NAMALWA (cell line): ENCODE measurements around the gene SULT1A2.
"Not testable (repeated sequence)": the region's sequence is repeated elsewhere in the genome, so short reads cannot be mapped to it uniquely, and the experiment has no call there.

Experiments
- DNase-seq: peaks from one replicate; pipeline ENCODE4 v3.0.0-alpha.2; 2015; ENCODE audit warnings: low spot score

SULT1A2 gene

DNA sequence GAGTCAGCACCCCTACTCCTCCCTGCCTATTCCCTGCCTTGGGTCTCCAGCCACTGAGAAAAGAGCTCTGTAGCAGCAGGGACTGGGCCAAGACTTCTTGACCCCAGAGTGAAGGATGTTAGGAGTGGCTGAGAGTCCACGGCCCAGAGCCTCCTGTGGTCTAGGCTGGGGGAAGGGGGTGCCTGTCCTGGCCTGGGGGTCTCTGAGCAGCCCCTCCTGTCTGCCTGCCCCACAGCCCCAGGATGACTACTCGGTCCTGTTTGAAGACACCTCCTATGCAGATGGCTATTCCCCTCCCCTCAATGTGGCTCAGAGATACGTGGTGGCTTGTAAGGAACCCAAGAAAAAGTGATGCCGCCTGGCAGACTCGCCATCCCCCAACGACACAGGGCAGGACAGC, 5.5 kb downstream of the SULT1A2 start:
- no peak for DNase-seq

DNA sequence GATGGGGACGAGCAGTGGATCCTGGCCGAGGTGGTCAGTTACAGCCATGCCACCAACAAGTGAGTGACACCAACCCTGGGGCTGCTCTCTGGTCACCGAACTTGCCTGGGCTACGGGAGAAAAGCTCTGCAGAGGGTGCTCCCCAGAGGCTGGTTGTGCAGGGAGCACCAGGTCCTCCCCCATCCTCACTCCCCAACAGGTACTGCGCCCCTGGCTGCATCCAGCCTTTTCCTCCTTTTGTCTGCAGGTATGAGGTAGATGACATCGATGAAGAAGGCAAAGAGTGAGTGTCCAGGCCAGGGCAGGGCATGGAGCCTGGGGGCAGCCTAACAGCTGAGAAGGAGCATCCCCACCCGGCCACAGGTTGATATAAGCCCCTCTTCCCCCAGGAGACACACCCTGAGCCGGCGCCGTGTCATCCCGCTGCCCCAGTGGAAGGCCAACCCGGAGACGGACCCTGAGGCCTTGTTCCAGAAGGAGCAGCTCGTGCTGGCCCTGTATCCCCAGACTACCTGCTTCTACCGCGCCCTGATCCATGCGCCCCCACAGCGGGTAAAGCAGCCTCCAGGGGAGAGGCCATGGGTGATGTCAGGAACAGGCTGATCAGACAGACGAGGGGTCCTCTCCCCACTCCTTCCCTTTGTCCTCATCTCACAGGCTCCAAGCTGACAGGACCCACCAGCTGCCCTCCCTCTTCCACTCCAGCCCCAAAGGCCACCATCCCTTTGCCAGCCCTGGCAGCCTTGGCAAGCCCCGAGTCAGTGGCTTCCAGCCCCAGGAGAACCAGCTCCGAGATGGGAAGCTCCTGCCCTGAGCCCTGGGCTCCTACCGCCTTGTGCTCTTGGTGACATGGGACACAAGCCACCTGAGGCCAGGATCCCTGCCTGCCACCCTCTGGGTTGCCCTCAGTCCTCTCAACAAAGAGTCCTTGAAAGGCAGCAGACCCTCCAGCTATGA, 6.2 kb downstream of the SULT1A2 start:
- no peak for DNase-seq

DNA sequence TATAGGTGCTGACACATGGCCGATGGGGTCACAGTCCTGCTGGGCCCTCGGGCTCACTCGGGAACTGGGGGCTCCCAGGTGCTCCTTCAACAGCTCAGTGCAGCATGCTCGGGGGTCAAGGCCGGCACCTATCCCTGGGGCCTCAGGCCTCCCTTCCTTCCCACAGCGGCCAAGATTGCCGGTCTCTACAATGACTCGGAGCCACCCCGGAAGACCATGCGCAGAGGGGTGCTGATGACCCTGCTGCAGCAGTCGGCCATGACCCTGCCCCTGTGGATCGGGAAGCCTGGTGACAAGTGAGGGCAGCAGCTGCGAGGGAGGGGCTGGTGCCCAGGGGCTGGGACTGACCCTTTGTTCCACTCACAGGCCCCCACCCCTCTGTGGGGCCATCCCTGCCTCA, 6.9 kb downstream of the SULT1A2 start:
- no peak for DNase-seq

DNA sequence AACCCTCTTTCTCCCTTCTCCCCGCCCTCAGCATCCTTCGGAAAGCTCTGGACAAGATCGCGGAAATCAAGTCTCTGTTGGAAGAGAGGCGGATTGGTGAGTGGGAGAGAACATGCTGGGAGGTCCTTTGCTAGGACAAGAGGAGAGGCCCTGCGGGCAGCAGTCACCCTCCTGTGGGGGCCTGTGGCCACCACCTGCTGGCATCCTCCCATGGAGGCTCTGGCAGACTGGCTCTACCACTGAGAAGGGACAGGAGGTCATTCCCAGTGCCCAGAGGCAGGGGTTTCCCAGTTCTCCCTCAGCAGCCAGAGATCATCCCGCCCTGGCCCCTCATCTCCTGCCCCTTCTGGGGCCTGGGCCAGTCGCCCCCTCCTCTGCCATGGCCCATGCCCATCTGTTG, 7.8 kb downstream of the SULT1A2 start:
- DNase-seq: no peak

DNA sequence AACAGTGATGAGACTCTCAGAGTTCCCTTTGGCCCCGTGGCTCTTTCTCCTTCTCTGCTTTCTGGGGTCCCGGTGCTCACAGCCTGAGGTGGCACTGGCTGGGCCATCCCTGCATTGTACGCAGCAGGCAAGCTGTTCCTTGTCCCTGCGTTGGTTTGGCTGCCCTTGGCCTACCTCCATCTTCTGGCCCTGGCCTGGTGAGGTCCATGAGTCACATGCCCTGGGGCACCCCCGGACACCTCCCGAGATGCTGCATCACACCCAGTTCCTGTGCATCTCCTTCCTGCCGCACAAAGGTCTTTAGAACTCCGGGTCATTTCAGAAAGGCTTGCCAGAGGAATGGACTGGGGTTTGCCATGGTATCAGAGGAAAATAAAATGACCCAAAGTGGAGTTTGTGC, 9.5 kb downstream of the SULT1A2 start:
- no peak for DNase-seq

DNA sequence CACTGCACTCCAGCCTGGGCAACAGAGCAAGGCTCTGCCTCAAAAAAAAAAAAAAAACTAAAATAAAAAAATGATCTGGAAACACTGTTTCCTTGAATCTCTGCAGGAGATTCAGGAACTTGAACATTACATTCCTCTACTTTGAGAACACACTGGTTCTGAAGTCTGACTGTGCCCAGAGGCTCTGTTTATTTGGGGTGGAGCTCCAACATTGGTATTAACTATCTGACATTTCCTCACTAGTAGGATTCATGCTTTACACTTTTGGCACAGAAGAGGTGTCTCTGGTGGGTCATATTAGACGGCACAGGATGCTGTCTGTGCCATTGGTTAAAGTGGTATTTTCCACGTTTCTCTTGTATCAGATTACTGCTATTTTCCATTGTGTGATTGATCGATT, 10.4 kb downstream of the SULT1A2 start:
- DNase-seq: no peak

DNA sequence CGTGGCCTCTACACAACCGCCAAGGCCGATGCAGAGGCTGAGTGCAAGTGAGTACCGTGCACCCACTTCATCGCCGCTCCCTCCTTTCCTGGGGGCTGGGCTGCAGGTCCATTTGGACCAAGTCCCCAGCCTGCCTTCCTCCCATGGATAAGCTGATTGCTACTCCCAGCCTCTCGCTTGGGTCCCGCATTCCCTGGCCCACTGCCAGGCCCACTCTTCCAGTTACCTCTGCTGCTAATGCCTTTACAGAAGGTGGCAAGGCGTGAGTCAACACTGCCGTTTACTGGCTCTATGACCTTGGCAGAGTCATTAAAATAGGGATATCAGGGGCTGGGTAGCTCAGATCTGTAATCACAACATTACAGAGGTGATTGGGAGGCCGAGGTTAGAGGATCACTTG, 11.2 kb downstream of the SULT1A2 start:
- DNase-seq: no peak

DNA sequence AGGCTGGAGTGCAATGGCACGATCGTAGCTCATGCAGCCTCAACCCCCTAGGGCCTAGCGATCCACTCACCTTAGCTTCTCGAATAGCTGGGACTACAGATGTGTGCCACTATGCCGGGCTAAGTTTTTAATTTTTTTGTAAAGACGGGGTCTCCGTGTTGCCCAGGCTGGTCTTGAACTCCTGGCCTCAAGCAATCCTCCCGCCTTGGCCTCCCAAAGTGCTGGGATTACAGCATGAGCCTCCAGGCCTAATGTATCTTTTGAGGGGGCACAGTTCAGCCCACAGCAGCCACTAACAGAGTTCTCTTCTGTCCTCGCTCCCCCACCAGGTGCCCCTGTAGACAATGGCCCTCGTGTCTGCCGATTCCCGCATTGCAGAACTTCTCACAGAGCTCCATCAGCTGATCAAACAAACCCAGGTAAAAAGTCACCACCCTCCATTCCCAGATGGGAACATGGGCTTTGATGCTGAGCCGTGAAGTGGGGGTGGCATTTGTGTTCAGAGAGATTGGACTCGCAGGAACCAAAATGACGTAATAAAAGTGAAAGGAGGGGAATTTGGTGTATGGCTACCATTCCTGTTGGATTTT, 16.0 kb downstream of the SULT1A2 start:
- DNase-seq: no peak

DNA sequence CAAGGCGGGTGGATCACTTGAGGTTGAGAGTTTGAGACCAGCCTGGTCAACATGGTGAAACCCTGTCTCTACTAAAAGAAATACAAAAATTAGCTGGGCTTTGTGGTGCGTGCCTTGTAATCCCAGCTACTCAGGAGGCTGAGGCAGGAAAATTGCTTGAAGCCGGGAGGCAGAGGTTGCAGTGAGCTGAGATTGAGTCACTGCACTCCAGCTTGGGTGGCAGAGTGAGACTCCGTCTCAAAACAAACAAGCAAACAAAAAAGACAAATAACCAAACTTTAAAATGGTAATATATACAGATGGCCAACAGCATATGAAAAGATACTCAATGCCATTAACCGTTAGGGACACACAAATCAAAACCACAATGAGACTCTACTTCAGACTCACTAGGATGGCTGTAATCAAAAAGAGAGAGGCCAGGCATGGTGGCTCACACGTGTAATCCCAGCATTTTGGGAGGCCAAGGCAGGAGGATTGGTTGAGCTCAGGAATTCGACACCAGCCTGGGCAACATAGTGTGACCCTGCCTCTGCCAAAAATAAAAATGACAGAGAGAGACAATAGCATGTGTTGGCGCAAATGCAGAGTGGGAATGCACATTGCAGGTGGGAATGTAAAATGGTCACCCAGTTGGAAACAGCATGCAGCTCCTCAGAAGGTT, 21.3 kb downstream of the SULT1A2 start:
- DNase-seq: no peak

DNA sequence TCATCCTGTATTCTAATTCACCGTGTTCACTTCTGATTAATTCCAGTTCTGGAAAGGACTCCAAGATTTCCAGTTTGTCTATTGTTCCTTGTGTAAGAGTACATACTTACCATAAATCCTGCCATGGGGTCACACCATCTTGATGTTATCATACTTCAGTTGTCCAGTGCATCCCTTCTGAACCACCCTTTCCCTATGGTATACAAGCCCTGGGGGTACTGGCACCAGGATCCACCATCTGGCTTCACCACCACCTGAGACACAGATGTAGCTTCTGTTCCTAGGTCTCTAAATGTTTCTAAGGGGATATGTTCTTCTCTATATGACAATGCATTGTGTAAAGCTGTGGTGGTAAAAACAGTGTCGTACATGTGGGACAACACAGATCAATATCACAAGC, 21.9 kb downstream of the SULT1A2 start:
- DNase-seq: no peak

DNA sequence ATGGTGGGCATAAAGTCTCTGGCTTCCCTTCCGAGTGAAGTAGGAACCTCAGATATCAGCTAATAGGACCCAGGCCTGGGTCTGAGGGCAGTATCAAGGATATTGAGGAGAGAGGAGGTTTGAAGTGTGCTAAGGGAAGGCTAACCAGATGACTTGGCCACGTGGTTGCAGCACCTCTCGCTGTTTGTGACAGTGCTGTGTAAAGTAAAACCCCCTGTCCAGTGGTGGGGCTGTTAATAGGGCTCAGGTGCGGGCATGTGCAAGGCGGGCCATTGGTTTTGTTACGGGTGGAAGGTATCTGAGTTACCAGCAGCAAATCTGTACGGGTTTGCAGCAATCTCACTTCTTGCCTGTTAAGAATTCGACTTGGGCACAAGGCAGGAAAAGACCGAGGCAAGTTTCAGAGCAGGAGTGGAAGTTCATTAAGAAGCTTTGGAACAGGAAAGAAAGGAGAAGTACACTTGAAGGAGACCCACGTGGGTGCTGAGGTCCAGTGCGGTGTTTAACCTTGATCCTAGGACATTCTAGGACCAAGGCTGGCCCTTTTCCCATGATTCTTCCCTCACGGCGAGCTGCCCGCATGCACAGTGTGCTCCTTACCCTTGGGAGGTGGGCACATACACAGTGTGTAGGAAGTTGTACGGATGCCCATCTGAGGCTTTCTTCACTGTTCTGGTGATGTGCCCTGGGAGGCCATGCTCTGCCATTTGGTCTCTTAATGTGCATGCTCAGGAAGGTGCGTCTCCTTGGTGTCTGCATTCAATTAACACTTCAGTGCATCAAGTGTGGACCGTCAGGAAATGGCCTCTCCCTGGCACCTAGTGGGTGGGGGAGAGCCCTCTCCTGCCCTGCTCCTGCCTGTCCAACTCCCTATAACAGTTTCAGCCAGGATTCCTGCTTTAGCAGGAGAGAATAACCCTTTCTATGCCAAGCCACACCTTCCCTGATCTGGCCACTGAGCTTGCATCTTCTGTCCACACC, 22.8 kb downstream of the SULT1A2 start:
- no peak for DNase-seq

DNA sequence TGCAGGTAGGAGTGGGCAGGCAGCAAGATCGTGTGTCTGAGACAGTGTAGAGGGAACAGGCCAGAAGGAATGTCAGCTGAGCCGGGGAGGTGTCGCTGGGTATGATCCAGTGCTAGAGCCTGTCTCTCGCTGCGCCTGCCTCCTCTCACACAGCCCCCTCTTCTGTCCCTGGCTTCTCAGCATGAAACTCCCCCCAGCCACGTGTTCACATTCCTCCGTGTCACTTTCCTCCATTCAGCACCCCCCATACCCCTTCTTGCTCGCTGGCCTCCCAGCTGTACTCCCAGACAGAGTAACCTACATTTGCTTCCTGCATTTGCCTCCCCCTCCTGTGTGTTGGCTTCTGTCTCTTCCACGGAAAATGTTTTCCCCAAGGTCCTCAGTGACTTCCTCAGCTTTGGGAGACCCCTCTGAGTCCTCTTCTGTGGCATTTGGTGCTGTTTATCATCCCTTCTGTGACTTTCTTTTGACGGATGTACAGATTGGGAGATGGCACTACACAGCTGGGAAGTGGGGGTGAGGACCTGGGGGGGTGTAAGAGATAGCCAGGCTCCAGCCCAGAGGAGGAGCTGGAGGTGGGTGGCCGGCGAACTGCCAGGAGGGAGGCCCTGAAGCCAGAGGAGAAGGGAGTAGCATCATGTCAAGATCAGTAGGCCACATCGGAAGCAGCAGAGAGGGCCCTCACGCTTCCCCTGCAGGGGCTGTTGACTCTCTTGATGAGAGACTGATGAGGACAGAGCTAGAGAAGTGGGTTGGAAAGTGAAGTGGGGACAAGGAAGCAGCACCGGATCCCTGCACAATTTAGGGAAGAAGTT, 23.9 kb downstream of the SULT1A2 start:
- DNase-seq: no peak

DNA sequence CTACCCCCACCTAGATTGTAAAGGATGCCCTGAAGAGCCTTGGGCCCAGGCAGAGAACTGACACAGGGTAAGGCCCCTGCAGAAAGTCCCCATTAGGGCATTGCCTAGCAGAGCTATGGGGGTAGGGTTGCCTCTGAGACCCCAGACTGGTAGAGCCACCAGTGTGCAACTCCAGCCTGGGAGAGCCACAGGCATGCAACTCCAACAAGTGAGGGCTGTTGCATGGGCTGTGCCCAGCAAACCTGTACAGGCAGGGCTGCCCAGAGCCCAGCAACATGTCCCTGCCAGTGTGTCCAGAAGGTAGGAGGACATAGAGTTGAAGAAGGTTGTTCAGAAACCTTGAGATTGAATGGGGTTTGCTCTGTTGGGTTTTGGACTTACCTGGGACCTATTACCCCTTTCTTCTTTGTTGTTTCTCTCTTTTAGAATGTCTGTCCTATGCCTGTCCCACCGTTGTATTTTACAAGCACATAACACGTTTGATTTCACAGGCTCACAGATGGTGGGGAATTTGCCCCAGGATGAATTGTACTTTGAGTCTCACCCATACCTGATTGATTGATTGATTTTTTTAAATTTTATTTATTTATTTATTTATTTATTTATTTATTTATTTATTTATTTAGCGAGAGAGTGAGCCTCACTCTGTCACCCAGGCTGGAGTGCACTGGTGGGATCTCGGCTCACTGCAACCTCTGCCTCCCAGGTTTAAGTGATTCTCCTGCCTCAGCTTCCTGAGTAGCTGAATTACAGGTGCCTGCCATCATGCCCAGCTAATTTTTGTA, 26.7 kb downstream of the SULT1A2 start:
- no peak for DNase-seq

DNA sequence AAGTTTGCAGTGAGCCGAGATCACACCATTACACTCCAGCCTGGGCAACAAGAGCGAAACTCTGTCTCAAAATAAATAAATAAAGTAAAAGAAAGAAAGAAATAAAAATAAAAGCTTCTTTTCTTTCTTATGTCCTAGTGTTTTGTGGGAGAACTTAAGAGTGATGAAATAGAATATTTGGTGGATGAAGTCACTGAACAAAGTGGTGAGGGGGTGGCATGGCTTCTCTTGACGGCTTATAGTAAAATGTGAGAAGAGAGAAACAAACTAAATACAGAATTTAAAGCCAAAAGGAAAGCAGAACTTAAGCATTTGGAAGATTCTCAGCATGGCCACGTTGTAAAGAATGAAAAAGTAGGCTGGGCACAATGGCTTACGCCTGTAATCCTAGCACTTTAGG, 27.8 kb downstream of the SULT1A2 start:
- no peak for DNase-seq

DNA sequence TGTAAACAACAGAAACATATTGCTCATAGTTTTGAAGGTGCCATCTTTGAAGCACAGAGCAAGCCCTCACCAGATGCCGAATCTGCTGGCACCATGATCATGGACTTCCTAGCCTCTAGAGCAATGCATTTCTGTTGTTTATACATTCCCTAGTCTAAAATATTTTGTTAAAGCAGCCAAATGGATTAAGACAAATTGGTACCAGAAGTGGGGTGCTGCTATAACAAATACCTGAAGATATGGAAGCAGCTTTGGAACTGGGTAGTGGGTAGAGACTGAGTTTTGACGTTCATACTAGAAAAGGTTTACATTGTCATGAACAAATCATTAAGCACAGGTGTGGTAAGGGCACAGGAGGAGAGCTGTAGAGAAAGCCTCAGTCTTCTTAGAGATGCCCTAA, 29.6 kb downstream of the SULT1A2 start:
- DNase-seq: no peak

DNA sequence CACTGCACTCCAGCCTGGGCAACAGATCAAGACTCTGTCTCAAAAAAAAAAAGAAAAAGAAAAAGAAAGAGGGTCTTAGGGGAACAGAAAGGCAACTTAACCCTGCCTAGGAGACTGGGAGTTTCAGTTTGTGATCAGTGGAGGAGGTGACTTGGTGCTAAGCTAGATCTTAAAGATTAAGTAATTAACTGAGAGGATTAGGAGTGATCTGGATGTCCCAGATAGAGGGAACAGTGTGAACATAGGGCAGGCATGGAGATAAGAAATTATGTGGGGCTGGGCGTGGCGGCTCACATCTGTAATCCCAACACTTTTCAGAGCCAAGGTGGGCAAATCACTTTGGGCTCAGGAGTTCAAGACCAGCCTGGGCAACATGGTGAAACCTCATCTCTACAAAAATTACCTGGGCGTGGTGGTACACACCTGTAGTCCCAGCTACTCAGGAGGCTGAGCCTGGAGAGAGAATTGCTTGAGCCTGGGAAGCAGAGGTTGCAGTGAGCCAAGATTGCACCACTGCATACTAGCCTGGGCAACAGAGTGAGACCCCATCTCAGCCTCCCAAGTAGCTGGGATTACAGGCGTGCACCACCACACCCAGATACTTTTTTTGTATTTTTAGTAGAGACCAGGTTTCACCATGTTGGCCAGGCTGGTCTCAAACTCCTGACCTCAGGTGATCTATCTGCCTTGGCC, 30.5 kb downstream of the SULT1A2 start:
- DNase-seq: not testable (repeated sequence)

DNA sequence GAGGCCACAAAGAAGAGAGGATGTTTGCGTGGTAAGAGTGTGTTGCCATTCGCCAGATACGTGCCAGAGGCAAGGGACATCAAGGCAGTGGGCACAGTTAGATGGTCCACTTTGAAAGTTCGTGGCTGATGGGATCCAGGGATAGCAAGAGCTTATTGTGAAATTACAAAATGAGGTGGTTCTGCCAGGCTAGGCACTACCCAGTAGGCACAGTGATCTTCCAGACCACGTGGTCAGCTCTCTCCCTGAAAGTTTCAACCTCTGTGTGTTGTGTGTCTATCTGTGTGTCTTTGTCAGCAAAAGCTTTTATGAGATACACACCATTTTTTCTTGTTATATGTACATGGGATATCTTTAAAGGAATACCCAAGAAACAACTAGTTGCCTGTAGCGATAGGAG, 33.6 kb downstream of the SULT1A2 start:
- DNase-seq: no peak

DNA sequence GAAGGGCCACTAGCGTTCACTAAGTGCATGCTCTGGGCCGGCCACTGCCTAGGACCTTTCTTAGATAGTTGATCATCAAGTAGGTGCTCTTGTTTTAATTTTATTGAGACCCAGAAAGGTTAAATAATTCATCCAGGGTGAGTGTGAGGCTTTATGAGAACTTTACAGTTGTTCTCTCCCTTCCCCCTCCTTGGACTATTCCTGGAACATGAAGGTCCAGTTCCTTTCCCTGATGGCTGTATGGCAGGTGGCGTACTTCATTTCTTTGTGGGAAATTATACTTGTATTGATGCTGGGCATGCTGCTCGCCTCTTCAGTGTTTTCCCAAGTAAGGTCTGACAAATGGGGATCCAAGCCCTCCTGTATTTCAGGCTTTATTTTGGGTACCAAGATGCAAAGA, 34.7 kb downstream of the SULT1A2 start:
- DNase-seq: no peak

DNA sequence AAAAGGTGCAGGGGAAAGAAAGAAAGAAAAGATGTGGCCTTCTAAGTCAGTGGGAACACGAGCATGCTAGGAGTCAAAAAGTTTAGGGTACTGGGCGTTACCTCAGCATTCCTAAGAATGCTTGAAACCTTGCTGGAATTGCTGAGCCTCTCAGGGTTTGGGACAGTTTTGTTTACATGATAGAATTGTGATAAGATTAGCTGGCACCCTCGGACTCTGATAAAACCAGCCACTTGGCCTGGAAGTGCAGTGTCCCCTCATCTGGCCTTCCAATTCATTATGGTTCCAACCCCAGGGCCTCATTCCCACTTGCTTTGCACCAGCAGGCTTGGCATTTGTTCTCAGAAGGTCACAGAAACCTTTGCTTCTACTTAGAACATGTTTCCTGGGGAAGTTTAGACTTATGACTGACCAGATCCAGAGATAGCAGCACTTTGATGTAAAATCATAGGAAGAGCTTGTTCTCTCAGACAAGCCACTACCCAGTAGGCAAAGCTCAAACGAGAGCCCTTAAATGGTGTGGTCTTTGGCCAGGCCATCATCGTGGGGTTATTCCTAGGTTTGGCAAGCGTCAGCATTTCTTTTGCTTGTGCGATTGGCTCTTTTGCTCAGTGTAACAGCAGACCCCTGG, 35.2 kb downstream of the SULT1A2 start:
- no peak for DNase-seq
